Epithelial cell of esophagus (primary cell): ENCODE results near the gene PHF23.

Experiments used
- DNase-seq: peaks from one replicate; pipeline ENCODE4 v3.0.0; 2010; ENCODE audit warnings: low read depth
- H3K4me3 ChIP-seq: 2 replicates; pipeline ENCODE4 v1.5.1; 2011; ENCODE audit warnings: mild to moderate bottlenecking, low read length, control low read depth
- TF ChIP-seq, protein P1 (sequence below): IDR thresholded peaks from 2 replicates; pipeline ENCODE4 v1.5.1; 2011; ENCODE audit warnings: low read depth, mild to moderate bottlenecking, low read length, control low read depth, inconsistent platforms; ENCODE audit not compliant: insufficient read depth; ENCODE audit errors: missing control alignments

Gene PHF23

DNA sequence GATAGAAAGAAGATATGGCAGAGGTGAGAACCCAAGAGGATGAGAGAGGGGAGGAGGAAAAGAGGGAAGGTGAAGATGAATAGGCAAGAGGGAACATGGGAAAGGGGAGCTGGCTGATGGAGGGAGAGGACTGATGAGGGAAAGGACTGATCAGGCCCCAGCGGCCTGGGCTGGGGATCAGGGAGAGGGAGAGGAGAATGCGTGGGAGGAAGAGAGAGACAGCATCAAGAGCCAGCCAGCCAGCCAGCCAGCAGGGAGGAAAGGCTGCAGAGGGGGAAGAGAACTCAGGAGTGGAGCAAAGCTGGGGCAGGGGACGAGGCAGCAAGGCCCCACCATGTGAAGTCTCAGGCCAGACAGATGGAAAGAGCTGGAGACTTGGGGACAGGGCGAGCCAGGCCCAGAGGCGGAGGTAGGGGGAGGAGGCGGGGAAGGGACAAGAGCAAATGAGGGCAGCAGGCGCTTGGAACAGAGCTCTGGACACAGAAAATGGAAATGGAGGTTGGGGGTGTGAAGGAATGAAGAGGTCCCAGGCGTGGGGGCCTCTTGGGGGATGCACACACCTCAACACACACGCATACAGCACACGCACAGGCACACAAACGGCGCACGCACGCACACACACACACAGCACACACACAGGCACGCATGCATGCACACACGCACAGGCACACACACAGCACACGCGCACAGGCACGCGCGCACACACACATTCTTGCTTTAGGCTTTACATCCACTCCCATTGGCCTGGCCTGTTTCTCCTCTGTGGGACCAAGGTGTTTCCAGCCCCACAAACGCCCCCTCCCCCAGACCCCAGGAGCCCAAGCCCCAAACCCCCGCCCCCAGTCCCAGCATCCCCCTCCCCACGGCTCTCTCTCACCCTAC, 31.9 kb downstream of the PHF23 start:
- TF ChIP-seq, protein P1, sequence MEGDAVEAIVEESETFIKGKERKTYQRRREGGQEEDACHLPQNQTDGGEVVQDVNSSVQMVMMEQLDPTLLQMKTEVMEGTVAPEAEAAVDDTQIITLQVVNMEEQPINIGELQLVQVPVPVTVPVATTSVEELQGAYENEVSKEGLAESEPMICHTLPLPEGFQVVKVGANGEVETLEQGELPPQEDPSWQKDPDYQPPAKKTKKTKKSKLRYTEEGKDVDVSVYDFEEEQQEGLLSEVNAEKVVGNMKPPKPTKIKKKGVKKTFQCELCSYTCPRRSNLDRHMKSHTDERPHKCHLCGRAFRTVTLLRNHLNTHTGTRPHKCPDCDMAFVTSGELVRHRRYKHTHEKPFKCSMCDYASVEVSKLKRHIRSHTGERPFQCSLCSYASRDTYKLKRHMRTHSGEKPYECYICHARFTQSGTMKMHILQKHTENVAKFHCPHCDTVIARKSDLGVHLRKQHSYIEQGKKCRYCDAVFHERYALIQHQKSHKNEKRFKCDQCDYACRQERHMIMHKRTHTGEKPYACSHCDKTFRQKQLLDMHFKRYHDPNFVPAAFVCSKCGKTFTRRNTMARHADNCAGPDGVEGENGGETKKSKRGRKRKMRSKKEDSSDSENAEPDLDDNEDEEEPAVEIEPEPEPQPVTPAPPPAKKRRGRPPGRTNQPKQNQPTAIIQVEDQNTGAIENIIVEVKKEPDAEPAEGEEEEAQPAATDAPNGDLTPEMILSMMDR, result no peak
- H3K4me3 ChIP-seq, result no peak overlapping the region
- no peak for DNase-seq

DNA sequence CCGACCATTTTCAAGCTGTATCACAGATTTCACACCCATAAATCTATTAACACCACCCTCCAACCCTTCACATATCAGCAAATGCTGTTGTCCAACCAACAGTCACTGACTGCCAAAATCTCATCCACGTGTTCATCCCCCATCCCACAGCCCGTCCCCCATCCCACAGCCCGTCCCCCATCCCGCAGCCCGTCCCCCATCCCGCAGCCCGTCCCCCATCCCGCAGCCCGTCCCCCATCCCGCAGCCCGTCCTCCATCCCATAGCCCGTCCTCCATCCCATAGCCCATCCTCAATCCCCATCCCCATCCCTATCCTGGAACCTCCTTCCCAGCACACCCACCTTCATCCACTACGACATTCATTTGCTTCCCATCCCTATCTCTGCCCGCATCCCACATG, 33.7 kb downstream of the PHF23 start:
- H3K4me3 ChIP-seq, result peak overlapping the region; percentile 45
- DNase-seq, result no peak
- TF ChIP-seq, protein P1, result no peak

DNA sequence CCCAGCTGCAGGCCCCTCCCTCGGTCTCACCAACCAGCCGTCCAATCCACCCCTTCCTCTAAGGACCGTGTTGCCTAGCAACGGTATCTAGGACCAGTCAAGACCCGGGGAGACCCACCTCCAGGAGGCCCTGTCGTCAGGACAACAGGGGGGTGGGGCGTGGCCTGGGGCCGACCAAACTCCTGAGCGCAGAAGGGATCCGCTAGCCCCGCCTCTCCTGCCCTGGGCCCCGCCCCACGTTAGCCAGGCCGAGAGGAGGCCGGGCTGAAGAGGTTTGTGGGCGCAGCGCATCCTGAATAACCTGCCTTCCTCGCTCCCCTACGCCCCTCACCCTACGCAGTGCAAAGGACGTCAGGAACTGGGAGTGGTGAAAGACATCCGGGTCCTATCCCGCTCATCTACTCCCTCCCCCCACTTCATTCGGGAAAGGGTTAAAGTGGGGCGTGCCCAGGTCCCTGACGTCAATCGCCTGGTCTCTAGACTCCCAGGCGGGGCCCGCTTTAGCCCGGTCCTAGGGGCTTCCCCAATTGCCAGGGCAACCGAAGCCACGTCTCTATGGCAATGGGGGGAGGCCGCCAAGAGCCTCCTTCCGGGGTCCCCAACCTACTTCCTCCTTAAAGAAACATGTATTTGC, 34.3 kb downstream of the PHF23 start:
- H3K4me3 ChIP-seq, result peak overlapping the region; percentile 45
- TF ChIP-seq, protein P1, result no peak
- peak; percentile 62 for DNase-seq

DNA sequence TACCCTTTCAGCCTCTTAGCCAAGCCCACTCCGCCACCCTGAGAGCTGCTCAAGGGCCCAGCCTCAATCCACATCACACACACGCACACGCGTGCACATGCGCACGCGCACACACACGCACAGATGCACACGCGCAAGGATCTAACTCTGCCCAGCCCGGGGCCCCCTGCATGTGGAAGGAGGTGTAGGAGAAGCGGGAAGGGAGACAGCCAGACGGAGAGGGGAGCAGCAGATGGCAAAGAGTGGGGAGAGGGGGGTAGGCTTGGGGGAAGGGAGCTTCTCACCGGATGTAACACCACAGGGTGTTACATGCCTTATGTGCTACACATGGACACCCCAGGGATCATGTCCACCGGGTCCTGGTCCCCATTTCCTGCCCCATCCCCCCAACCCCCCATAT, 34.9 kb downstream of the PHF23 start:
- no peak overlapping the region for H3K4me3 ChIP-seq
- DNase-seq, result no peak
- TF ChIP-seq, protein P1, result no peak

DNA sequence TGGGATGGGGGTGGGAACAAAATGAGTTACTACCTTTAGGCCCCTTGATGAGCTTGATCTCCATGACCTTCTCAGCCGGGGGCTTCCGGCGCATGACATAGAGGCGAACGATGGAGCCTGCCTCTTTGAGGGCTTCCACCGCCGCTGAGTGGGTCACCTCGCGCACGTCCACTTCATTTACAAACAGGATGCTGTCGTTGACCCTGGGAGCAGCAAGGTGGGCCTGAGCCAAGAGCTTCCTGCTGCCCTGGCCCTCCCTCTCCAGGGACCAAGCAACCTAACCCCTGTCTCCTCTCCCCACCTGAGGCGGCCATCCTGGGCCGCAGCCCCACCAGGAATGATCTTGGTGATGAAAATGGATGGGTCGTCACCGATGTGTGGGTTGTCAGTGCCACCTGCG, 35.9 kb downstream of the PHF23 start:
- no peak for DNase-seq
- no peak overlapping the region for H3K4me3 ChIP-seq
- TF ChIP-seq, protein P1, result no peak

DNA sequence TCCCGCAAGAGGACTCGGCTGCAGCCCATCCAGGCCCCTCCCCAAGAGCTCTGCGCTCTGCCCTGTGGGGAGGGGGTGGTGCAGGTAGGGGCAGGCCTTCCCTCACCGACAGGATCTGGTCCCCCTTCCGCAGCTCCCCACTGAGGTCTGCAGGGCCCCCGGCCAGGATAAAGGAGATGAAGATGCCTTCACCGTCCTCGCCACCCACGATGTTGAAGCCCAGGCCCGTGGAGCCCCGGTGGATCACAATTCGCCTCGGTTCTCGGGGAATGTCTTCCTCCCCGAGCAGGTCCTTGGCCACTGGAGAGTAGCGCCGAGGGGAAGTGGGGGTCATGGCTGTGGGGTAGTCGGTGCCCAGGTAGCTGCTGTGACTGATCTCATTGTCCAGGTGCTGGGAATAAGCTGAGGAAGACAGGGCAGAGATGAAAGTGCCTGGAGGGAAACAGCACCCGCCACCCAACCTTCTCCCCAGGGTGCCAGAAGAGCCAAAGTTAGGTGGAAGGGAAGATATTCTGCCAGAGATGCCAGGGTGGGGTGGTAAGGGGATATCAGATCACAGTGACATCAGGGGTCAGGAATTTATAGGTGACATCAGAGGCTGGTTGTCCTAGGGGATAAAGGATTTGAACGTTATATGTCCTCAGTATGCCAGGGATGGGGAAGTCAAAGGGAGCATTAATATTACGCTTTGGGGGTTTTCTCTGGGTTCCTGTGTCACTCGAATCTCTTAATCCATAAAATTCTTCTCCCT, 42.4 kb downstream of the PHF23 start:
- no peak for DNase-seq
- TF ChIP-seq, protein P1, result no peak
- H3K4me3 ChIP-seq, result no peak overlapping the region
